DND-41 (cell line): ENCODE results near the gene RAPH1.
"Not testable (repeated sequence)": the region's sequence is repeated elsewhere in the genome, so short reads cannot be mapped to it uniquely, and the experiment has no call there.

Experiments
- ATAC-seq: fragments of 200-7000 bp; cut with Tn5 transposase; 3 replicates; pipeline ENCODE4 v1.9.1; 2021; ENCODE audit warnings: low read depth; ENCODE audit not compliant: insufficient read depth
- DNase-seq: peaks from one replicate; pipeline ENCODE4 v3.0.0-alpha.2; 2020
- H2AFZ ChIP-seq: 2 replicates; pipeline ENCODE4 v1.6.0; 2012; ENCODE audit warnings: low read depth, low read length
- H3K27ac ChIP-seq: 2 replicates; pipeline ENCODE4 v1.5.1; 2012; ENCODE audit warnings: low read length, inconsistent platforms
- H3K27me3 ChIP-seq: fragments of 200-600 bp; sonication (generic); 2 replicates; pipeline ENCODE4 v1.6.0; 2012; ENCODE audit warnings: low read length, mild to moderate bottlenecking, inconsistent platforms; ENCODE audit not compliant: insufficient read depth, poor library complexity
- H3K36me3 ChIP-seq: 2 replicates; pipeline ENCODE4 v1.5.1; 2012; ENCODE audit warnings: low read length, inconsistent platforms; ENCODE audit not compliant: insufficient read depth
- H3K4me1 ChIP-seq: 2 replicates; pipeline ENCODE4 v1.5.1; 2012; ENCODE audit warnings: mild to moderate bottlenecking, low read length; ENCODE audit not compliant: insufficient read depth
- H3K4me2 ChIP-seq: 2 replicates; pipeline ENCODE4 v1.6.0; 2012; ENCODE audit warnings: mild to moderate bottlenecking, moderate library complexity, low read length, inconsistent platforms; ENCODE audit not compliant: insufficient read depth
- H3K4me3 ChIP-seq, 2 experiments: fragments of 200-600 bp in 1 of 2; shearing (Covaris generic) in 1 of 2; 2 replicates each; pipeline ENCODE4 v1.5.1; 2012 to 2016; ENCODE audit warnings: inconsistent platforms in 2 of 2, low read length in 2 of 2, mild to moderate bottlenecking in 2 of 2, low read depth in 1 of 2, moderate library complexity in 1 of 2
- H3K79me2 ChIP-seq: 2 replicates; pipeline ENCODE4 v1.6.0; 2012; ENCODE audit warnings: low read length, inconsistent platforms; ENCODE audit not compliant: insufficient read depth
- H3K9ac ChIP-seq: 2 replicates; pipeline ENCODE4 v1.6.0; 2012; ENCODE audit warnings: low read depth, mild to moderate bottlenecking, inconsistent platforms, low read length, moderate library complexity
- H3K9me3 ChIP-seq: 2 replicates; pipeline ENCODE4 v1.5.1; 2012; ENCODE audit warnings: low read length, moderate library complexity, mild to moderate bottlenecking, inconsistent platforms; ENCODE audit not compliant: insufficient read depth, severe bottlenecking
- H4K20me1 ChIP-seq: 2 replicates; pipeline ENCODE4 v1.6.0; 2012; ENCODE audit warnings: low read length; ENCODE audit not compliant: insufficient read depth
- EZH2 ChIP-seq: IDR thresholded peaks from 3 replicates; pipeline ENCODE4 v1.6.1; 2012; ENCODE audit warnings: borderline replicate concordance, low read depth, mild to moderate bottlenecking, moderate library complexity, low read length, inconsistent platforms; ENCODE audit not compliant: severe bottlenecking
- TF ChIP-seq, protein P1 (sequence below): IDR thresholded peaks from 2 replicates; pipeline ENCODE4 v1.5.1; 2012; ENCODE audit warnings: borderline replicate concordance, low read length, moderate library complexity, mild to moderate bottlenecking; ENCODE audit not compliant: poor library complexity, severe bottlenecking; ENCODE audit errors: extremely low read depth

RAPH1 gene

DNA sequence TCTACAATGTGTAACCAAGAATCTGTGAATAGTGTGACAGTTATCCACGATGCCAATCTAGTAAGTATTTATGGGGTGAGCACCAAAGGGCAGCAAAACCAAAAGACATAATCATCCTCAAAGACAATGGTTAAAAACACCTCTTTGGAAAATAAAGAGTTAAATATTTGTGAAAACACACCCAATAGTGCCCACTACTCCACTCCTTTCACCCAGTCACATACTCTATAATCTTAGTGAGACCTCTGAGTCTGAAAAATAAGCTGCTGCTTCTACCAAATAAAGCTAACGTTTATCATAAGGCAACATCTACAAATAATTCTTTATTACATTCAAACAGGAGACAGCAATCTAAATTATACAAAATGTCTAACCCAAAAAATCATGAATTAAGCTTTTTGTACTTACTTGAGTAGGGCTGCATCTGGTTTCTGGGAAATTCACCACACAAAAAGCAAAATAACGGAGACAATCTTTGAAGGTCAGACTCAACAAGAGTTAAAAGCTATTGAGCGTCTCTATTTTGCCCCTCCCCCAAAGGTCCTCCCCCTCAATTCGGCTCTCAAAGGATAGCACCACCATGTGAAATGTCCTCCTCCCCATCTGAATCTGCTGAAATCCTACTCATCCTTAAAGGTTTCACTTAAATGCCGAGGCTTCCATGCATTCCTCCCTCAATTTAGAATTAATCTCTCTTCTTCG lies 2.0 kb downstream of the RAPH1 start:
- no peak overlapping the region for H3K4me3 ChIP-seq

GRCh38 chr2:203527719-203528118 lies 7.4 kb downstream of the RAPH1 start:
- no peaks in the 10 kb centered on the region for H3K36me3 ChIP-seq
- H3K4me3 ChIP-seq, result no peak overlapping the region
- H3K27me3 ChIP-seq, result peaks cover 2% of the 10 kb centered on the region
- H4K20me1 ChIP-seq, result no peaks in the 10 kb centered on the region
- no peaks in the 10 kb centered on the region for H3K9me3 ChIP-seq
- no peak for DNase-seq
- H2AFZ ChIP-seq, result no peak overlapping the region
- H3K9ac ChIP-seq, result no peak overlapping the region
- H3K4me2 ChIP-seq, result no peak overlapping the region
- no peaks in the 10 kb centered on the region for H3K79me2 ChIP-seq
- no peaks in the 10 kb centered on the region for H3K4me1 ChIP-seq
- no peak for ATAC-seq
- no peak for TF ChIP-seq EZH2
- H3K27ac ChIP-seq, result no peak overlapping the region

More for the DNA sequence above, 2.0 kb downstream of the RAPH1 start:
- no peak for TF ChIP-seq EZH2
- TF ChIP-seq, protein P1, sequence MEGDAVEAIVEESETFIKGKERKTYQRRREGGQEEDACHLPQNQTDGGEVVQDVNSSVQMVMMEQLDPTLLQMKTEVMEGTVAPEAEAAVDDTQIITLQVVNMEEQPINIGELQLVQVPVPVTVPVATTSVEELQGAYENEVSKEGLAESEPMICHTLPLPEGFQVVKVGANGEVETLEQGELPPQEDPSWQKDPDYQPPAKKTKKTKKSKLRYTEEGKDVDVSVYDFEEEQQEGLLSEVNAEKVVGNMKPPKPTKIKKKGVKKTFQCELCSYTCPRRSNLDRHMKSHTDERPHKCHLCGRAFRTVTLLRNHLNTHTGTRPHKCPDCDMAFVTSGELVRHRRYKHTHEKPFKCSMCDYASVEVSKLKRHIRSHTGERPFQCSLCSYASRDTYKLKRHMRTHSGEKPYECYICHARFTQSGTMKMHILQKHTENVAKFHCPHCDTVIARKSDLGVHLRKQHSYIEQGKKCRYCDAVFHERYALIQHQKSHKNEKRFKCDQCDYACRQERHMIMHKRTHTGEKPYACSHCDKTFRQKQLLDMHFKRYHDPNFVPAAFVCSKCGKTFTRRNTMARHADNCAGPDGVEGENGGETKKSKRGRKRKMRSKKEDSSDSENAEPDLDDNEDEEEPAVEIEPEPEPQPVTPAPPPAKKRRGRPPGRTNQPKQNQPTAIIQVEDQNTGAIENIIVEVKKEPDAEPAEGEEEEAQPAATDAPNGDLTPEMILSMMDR, result no peak
- DNase-seq (no peak), ATAC-seq (no peak)
- Histone ChIP-seq H3K4me2 (no peak overlapping the region), H3K9ac (no peak overlapping the region), H3K36me3 (no peaks in the 10 kb centered on the region), H3K27ac (no peak overlapping the region), H3K79me2 (no peaks in the 10 kb centered on the region), H3K4me1 (peaks cover 24% of the 10 kb centered on the region), H4K20me1 (peaks cover 3% of the 10 kb centered on the region; the same call in 1 of the 2 replicates), H3K9me3 (no peaks in the 10 kb centered on the region), H2AFZ (no peak overlapping the region), H3K27me3 (peaks cover 34% of the 10 kb centered on the region)

DNA sequence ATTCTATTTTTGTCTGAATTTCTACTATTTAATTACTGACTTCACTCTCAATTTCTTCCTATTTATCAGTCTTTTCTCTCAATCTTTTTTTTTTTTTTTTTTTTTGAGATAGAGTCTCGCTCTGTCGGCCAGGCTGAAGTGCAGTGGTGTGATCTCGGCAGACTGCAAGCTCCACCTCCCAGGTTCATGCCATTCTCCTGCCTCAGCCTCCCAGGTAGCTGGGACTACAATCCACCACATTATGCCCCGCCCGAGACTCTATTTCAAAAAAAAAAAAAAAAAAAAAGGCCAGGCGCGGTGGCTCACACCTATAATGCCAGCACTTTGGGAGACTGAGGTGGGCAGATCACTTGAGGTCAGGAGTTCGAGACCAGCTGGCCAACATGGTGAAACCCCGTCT lies 21.8 kb downstream of the RAPH1 start:
- H3K9ac ChIP-seq, H3K4me3 ChIP-seq, H3K36me3 ChIP-seq, ATAC-seq, H3K27me3 ChIP-seq, H3K4me1 ChIP-seq, H3K27ac ChIP-seq, H3K4me2 ChIP-seq, H4K20me1 ChIP-seq, DNase-seq, H3K9me3 ChIP-seq, H3K79me2 ChIP-seq, H2AFZ ChIP-seq: not testable (repeated sequence)

DNA sequence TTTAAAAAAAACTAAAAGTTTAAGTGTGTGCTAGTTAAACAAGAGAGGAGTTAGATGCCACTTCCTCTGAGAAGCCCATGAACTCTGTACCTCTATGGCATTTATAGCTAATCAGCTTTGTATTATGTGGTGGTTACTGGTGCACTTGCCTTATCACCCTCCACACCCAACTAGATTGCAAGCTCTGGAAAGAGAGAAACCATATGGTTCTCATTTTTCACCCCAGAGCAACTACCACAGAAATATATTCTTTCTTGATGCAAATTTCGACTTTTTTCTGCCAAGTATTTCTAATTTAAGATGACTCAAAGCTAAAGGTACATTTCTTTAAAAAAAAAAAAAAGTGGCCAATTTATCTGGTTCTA lies 24.2 kb downstream of the RAPH1 start:
- no peak for ATAC-seq
- TF ChIP-seq, protein P1, result no peak
- TF ChIP-seq EZH2, result no peak

More for the DNA sequence above, 24.2 kb downstream of the RAPH1 start:
- Histone ChIP-seq H2AFZ (no peak overlapping the region), H3K27me3 (no peaks in the 10 kb centered on the region), H3K36me3 (no peaks in the 10 kb centered on the region), H3K9ac (no peak overlapping the region), H3K79me2 (no peaks in the 10 kb centered on the region), H3K4me2 (no peak overlapping the region), H3K9me3 (no peaks in the 10 kb centered on the region), H3K4me3 (no peak overlapping the region), H3K4me1 (no peaks in the 10 kb centered on the region), H4K20me1 (no peaks in the 10 kb centered on the region), H3K27ac (no peak overlapping the region)
- DNase-seq, result no peak
